ENCODE measurements around the gene SF3B6.

SF3B6 gene

GRCh38 chr2:24018241-24018640 lies 57.9 kb downstream of the SF3B6 start:
- no peak for DNase-seq (ENCODE audit: low read depth)

- DNase-seq (ENCODE audit: low read depth): no peak
Measured at GRCh38 chr2:24017711-24018110, 58.4 kb downstream of the SF3B6 start.

Measured in HS-27A (cell line).